CD4-positive, alpha-beta T cell treated with Interleukin-15 for 4 hours (primary cell): ENCODE results near the gene MYO3B.

ENCODE experiments used
- DNase-seq: peaks from one replicate; pipeline ENCODE4 v3.0.0-alpha.2; 2020; ENCODE audit warnings: low spot score

Gene MYO3B

GRCh38 chr2:170161516-170162270 lies 16.3 kb upstream of the MYO3B start:
- DNase-seq, result no peak

DNA sequence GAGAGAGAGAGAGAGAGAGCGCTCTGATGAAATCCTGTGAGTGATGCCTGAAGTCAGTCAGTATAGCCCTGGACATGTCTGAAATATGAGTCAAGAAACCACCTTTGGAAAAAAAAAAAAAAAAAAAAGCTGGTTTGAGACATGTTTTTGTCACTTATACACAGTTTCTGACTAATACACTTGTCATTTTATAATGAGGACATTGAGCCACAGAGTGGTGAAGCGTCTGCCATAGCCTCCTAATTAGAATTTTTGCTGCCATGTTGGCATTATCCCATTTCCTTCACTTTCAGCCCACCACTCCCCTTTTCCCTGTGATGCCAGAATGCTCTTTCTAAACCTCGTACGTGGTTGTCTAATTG lies 15.7 kb upstream of the MYO3B start:
- no peak for DNase-seq

DNA sequence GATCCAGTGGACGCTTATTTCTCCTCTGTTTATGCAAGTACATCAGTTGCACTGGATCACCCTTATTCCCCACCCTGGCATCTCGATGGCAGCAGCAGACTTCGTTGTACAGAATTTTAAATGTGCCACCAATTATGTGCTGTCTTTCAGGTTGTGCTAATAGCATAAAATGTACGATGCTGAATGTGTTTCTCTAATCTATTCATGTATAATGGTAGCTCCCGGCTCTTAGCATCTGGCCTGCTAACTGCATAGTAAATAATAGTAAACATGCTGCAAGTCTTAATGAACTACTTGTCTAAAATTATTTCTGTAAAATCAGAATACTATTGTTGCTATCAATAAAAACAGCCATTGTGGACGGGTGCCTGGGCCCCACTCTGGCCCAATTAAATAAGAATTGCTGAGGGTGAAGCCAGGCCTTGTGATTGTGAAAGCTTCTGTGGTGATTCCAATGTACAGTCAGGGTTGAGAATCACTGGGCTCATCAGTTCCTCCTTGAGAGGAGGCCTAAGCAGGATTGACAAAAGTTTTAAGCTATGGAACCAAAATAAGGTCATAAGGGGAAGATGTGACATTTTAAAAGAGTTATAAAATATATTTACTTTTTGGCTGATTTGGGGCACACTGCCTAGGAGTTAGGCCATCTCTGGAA lies 14.4 kb upstream of the MYO3B start:
- DNase-seq, result no peak

DNA sequence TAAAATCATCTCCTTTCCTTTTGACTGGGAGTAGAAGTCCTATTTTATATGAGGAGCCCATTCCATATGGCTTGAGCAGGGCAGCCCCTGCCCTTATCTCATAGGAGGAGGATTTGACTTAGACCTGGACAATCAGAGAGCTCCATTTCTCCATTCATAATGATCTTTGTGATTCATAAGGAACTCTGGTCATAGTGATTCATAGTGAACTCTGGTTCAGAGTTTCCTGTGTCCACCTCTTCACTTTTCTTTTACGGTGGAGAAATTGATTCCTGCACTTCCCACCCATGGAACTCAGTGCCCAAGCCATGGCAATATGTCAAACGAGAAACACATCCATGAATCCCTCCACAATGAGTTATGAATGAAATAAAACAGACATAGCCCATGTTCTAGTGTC lies 12.8 kb upstream of the MYO3B start:
- DNase-seq, result no peak

GRCh38 chr2:170166735-170167134 lies 11.2 kb upstream of the MYO3B start:
- no peak for DNase-seq

- no peak for DNase-seq
Measured at GRCh38 chr2:170170281-170171040, 7.5 kb upstream of the MYO3B start.

DNA sequence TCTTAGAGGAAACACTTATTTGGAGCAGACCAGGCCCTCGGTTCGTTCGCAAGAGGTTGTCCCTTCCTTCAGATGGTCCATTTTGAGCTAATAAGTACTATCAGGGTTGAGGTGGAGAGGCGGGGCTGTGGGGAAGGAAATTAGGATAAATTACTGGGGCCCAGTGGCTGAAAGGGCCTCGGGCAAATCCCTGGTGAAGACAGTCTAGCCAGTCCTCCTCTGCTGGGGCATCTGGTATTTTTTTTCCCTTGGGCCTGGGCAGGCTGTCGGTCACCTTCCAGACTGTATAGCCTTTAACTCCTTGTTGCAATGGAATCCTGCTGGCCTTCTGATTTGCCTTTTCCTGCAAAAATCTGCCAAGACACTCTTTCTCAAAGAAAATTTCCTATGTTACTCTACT lies 1.7 kb upstream of the MYO3B start:
- no peak for DNase-seq

DNA sequence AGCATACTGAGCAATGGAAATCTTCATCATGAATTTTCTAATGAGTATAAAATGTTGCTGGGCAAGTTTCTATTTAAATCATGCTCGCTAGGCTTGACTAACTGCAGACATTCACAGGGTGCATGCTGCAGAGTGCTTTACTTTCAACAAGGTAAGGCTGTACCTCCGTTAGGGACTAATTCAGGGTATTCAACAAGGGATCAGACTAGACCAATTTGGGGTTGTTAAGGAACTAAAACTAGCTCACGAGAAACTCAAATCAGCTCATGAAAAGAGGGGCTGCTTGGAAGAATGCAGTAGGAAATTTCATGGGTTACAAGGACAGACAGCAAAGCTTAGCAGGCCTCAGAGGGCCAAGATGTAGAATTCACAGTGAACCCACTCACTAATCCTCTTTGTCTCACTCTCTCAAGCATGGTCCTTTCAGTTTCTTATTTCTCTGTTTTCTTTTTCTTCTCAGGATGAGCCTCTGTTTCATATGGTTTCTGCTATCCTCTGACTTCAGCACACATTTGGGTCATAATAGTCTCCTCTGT lies 2.2 kb downstream of the MYO3B start:
- DNase-seq, result no peak

DNA sequence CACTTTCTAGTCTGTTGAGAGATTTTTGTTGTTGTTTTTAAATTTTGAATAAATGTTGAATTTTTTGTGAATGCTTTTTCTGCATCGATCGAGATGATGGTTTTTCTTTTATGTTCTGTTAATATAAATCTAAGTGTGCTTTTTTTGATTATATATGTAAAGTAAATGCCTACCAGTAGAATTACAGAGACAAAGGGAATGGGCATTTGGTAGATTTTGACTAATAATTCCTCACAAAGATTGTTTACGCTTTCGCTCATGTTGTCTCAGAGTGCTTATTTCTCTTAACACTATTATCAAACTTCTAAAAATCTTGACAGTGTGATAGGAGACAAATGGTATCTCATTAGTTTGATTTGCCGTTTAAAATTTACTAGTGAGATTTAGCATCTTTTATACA lies 3.7 kb downstream of the MYO3B start:
- no peak for DNase-seq

DNA sequence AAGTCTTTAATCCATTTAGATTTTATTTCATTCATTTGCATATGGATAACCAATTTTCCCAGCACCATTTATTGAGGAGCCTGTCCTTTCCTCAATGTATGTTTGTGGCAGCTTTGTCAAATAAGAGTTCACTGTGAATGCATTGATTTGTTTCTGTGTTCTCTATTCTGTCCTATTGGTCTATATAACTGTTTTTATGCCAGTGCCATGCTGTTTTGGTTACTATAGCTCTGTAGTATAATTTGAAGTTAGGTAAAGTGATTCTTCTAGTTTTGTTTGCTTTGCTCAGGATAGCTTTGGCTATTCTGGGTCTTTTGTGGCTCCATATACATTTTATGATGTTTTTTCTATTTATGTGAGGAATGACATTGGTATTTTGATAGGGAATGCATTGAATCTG lies 7.4 kb downstream of the MYO3B start:
- no peak for DNase-seq

GRCh38 chr2:170189757-170190156 lies 11.8 kb downstream of the MYO3B start:
- no peak for DNase-seq

GRCh38 chr2:170190172-170190571 lies 12.2 kb downstream of the MYO3B start:
- no peak for DNase-seq

DNA sequence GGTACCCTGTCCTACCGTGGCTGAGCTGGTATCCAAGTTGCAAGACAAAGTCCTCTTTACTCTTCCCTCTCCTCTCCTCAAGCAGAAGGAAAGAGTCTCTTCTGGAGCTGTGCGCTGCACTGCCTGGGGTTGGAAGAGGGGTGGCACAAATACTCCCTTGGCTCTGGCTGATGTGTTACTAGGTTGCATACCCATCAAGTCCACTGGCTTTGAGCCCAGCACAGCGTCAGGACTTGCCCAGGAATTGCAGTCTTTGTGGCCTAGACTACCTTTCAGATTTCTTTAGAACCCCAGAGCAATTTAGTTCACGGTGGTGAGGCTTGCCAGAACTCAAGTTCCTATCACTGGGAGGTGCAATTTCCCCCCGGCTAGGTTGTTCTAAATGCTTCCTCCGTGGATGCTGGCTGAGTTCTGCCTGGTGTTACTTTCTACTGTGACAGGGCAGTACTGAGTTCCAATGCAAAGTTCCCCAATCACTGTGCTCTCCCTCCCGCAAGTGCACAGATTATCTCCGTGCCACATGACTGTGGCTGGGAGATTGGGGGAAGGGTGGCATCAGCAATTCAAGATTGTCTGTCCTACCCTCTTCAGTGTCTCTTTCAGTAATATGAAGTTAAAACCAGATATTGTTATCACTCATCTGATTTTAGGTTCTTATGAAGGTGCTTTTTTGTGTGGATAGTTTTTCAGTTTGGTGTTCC lies 13.4 kb downstream of the MYO3B start:
- DNase-seq, result no peak

DNA sequence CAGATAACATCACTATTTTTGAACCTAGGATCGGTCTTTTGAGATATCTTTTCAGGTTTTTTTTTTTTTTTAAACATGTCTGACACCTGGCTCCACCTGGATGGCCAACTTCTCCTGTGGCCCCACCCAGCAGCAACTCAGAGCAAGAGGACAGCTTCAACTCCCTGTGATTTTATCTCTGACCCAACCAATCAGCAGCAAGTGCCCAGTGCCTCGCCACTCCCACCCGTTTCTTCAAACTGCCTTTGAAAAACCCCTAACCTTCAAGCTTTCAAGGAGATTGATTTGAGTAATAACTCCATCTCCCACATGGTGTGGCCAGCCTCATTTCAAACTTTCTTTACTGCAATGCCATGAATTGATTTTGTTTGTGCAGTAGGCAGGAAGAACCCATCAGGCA lies 19.0 kb downstream of the MYO3B start:
- DNase-seq, result no peak

DNA sequence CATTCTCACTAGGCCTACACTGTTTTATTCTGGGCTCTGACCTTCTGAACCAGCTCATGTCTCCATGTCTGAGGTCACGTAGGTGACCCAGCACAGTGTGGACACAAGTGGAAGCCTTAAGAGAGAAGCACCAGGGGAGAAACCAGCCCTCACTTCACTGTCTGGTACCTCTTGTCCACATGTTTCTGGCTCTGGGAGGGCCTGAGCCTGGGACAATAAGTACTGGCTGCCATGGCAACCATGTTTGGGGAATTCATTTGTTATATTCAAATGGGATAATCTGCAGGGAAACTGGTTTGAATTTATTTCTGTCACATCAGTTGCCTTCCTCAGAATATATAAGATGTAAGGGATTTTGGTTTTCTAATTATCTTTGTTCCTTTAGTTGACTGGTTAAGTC lies 23.3 kb downstream of the MYO3B start:
- no peak for DNase-seq

DNA sequence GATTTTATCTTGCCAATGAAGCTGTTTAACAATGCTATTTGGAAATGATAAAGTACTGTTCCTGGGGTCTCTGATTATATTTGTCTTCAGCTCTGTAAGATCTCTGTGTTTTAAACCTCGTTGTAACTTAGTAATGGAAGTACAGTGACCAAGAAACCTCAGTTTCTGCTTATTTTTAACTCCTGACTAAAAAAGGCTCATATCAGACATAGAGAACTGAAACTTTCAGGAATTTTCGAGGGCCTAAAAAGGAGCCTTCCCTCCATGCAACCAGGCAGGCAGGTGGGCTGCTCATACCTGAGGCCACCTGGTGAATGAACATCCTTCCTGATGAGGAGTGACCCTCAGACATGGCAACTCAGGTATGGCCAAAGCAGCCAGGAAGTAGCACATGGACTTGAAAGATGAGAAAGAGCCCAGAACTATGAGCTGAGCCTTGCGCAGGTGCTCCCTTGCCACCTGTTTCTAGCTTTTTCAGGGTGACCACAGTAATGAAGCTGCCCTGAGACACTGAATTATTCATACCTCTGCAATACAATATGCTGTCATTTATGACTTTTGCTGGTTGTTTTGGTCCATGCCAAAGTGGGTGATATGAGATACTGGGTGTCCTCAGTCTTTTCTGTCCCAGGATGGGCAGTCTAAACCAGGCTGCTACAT lies 23.9 kb downstream of the MYO3B start:
- DNase-seq, result no peak

GRCh38 chr2:170202437-170202836 lies 24.5 kb downstream of the MYO3B start:
- no peak for DNase-seq

DNA sequence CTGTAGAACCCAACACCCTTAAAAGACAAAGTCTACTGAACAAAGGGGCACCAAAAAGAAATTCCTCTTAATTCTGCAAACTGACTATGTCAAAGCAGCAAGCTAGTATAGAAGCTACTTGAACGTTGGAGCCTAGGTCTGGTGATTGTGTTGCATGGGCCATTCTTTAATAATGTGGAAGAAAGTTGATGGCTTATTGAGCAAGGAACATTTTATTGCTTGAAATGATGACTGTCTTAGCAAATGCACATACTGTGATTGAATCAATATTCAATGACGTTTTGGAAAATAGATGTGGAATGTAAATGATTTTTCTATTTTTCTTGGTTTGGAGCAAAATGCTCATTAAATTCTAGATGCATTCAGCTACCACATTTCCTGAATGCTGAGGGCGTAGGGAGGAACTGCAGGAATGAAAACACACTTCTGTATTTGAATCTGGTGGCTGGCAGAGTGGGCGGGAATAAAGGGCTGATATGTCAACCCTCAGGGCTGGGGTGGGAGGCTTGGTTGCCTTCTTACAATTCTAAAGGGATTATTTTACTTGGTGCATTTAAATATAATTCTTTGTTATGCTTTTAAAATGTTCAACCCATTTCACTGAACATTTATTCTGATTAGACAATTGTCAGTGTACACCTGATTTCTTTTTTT lies 26.5 kb downstream of the MYO3B start:
- no peak for DNase-seq

DNA sequence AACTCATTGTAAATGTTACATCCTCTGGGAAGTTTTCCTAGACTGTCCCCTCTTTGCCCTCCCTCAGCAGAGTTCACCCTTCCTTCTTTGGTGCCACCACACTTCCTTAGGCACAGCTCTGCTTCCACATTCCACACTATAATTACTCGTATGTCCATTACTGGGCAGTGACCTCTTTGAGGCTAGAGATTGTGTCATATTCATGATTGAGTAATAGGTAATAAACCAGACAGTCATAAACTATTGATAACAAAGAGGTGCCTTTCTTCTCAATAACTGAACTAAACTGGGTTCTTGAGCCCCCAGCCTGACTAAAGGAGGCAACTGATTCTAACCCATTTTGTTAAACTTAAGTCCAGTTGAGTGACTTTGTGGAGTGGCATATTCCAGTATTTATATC lies 28.3 kb downstream of the MYO3B start:
- DNase-seq, result no peak

DNA sequence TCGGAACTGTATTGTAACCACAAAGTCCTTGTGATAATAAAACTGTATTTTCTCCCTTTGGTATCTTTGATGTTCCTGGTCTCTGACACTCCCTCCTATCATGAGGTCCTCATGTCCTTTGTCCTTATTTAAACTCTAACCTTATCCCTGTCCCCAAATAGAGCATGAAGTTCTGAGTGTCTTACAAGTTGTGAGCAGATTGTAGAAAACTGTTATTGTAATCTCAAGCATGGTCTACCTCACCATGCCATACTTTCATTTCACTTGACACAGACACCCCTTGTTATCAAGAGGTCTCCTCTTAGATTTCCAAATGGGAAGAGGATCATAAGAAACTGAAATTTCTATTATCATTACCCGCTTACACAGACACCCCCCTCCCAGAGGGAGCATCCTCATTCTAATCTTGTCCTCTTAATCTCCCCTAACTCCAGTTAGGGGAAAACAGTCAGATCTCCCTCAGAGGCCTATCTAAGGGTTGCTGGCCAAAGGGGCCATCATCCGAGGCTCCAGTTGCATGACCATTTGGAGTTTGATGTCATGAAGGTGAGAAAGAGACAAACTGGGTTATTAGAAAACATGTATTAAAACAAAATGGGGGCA lies 29.0 kb downstream of the MYO3B start:
- DNase-seq, result no peak

- DNase-seq, result no peak
Measured at GRCh38 chr2:170207901-170208300, 30.0 kb downstream of the MYO3B start.
